Fibroblast of mammary gland (primary cell): Measurements from ENCODE around the gene CACNG4.

Experiments used
- DNase-seq: peaks from one replicate; pipeline ENCODE4 v3.0.0-alpha.2; 2010; ENCODE audit warnings: low read depth
- H3K4me3 ChIP-seq: 2 replicates; pipeline ENCODE4 v1.5.1; 2011; ENCODE audit warnings: low read depth, mild to moderate bottlenecking, low read length, moderate library complexity; ENCODE audit not compliant: control insufficient read depth
- TF ChIP-seq, protein P1 (sequence below): conservative IDR thresholded peaks from 2 replicates; pipeline ENCODE4 v1.5.1; 2011; ENCODE audit warnings: low read depth, low read length, inconsistent platforms; ENCODE audit not compliant: control insufficient read depth, insufficient read depth

Gene CACNG4

DNA sequence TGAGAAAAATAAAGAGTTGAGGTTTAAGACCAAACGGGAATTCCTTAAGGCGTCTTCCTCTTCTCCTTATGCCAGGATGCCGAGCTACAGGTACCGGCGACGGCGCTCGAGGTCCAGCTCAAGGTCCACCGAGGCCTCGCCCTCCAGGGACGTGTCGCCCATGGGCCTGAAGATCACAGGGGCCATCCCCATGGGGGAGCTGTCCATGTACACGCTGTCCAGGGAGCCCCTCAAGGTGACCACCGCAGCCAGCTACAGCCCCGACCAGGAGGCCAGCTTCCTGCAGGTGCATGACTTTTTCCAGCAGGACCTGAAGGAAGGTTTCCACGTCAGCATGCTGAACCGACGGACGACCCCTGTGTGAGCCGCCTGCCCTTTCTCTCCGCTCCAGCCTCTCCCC lies 66.1 kb downstream of the CACNG4 start:
- H3K4me3 ChIP-seq: no peak overlapping the region
- TF ChIP-seq, protein P1, sequence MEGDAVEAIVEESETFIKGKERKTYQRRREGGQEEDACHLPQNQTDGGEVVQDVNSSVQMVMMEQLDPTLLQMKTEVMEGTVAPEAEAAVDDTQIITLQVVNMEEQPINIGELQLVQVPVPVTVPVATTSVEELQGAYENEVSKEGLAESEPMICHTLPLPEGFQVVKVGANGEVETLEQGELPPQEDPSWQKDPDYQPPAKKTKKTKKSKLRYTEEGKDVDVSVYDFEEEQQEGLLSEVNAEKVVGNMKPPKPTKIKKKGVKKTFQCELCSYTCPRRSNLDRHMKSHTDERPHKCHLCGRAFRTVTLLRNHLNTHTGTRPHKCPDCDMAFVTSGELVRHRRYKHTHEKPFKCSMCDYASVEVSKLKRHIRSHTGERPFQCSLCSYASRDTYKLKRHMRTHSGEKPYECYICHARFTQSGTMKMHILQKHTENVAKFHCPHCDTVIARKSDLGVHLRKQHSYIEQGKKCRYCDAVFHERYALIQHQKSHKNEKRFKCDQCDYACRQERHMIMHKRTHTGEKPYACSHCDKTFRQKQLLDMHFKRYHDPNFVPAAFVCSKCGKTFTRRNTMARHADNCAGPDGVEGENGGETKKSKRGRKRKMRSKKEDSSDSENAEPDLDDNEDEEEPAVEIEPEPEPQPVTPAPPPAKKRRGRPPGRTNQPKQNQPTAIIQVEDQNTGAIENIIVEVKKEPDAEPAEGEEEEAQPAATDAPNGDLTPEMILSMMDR: no peak
- DNase-seq: no peak

DNA sequence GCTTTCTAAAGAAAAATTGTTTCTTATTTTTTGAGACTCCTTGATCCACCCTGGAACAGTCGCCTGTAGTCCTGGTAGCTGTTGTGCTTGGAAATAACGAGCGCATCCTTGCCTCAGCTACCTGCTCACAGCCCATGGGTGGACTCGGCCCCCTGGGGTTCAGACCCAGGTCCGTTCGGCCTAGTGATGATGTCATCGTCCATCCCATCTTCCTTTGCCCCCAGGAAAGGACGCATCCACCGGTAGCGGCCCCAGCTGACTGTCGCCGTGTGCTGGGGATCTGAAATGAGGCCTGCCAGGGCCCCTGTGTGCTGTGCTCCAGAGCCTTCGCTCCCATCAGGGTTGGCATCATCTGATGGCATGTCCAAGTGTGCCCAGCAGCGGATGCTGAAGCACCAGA lies 67.9 kb downstream of the CACNG4 start:
- no peak overlapping the region for H3K4me3 ChIP-seq
- no peak for DNase-seq
- TF ChIP-seq, protein P1: no peak

DNA sequence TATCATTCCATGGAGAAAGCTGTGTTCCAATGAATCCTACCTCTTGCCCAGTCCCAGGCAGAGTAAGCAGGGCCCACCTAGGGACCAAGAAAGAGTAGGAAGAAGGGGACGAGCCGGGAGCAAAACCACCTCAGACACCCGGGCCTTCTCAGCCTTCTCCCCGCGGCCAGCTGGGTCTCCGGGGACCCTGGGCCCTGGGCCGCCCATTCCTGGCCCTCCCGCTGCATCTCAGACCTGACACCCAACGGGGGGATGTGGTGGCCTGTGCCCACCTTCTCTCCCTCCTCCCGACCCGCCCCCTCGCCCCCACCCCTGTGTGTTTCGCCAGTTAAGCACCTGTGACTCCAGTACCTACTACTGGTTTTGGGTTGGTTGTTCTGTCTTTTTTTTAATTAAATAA lies 68.5 kb downstream of the CACNG4 start:
- DNase-seq: no peak
- TF ChIP-seq, protein P1: no peak
- H3K4me3 ChIP-seq: no peak overlapping the region

DNA sequence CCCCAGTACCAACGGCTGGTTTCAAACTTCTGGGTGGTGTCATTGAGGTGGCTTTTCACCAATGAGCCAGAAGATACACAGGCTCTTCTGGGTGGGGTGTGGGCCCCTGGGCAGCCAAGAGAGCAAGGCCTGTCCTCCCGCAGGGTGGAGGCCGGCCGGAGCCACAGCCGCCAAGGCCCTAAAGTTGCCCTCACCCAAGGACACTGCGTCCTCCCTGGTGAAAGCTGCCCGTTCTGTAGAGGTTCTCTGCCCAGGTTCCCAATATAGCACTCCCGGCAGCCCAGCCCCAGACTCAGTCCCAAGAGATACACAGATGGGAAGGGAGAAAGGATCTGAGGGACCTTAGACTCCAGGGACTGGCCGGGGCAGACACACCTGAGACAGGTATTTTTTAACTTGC lies 69.1 kb downstream of the CACNG4 start:
- DNase-seq: no peak
- H3K4me3 ChIP-seq: no peak overlapping the region
- TF ChIP-seq, protein P1: no peak

DNA sequence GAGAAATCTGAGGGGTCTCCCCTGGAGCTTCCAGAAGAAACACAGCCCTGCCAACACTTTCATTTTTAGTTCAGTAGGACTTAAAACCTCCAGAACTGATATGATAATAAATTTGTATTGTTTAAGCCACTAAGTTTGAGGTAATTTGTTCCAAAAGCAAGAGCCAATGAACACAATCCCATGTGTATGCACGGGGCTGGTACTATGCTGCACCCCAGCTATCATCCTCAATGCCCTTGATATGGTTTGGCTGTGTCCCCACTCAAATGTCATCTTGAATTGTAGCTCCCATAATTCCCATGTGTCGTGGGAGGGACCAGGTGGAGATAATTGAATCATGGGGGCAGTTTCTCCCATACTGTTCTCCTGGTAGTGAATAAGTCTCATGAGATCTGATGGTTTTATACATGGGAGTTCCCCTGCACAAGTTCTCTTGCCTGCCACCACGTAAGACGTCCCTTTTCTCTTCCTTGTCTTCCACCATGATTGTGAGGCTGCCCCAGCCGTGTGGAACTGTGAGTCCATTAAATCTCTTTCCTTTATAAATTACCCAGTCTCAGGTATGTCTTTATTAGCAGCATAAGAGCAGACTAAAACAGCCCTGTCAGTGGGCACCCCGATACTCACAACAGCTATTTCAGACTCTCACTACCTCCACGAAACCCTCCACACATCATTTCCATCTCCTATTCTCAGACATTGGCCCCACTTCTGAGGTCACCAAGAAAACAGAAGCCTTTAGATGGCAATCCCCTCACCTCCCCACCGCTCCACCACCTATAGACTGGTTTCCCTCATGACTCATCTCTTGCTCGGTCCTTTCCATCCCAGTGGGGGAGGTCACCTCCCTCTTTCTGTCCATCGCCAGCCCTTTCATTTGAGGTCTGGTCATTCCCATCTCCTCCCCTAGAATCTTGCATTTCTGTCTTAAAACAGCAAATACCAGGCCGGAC lies 70.9 kb downstream of the CACNG4 start:
- no peak for DNase-seq
- no peak overlapping the region for H3K4me3 ChIP-seq

DNA sequence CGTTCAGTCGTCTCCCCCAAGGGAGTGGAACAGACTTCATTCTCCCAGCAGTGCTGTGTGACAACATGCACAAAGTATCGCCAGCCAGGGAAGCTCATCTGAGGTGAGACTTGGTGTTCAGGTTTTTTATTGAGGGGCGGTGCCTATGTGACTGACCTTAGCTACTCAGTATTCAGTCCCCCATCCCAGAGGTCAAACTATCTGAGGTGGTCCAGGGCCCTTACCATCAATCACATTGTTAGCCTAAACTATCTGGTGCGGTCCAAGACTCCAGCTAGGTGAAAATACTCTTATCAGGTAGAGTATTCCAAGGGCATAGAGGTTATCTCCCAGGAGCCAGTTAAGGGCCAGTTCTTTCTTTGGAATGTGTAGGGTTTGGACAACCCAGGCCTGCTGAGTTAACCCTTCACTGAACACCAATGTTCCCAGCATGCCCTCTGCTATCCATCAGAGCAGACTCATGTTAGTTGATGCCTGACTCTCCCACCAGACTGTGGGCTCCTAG lies 74.4 kb downstream of the CACNG4 start:
- DNase-seq: no peak
- TF ChIP-seq, protein P1: no peak
- no peak overlapping the region for H3K4me3 ChIP-seq

More for the DNA sequence above, 70.9 kb downstream of the CACNG4 start:
- TF ChIP-seq, protein P1: no peak
